Sigmoid colon (tissue), 7 donors: ENCODE measurements around the gene PRKG1. TPM values are rescaled to one million over a fixed set of nuclear protein-coding genes. Genes with fewer than 3 reads are reported as not detected.
A peak's percentile ranks its signal among the peaks of the same experiment; 100 is the strongest.

ENCODE experiments used
- DNase-seq: peaks from one replicate; pipeline ENCODE4 v3.0.0-alpha.2; 2019
- H3K27ac ChIP-seq, 4 donors: fragments of 200-600 bp; sonication (generic); one replicate each; pipeline ENCODE4 v1.5.1; 2016 to 2019; ENCODE audit warnings: mild to moderate bottlenecking in 1 of 4
- H3K27me3 ChIP-seq, 3 donors: fragments of 200-600 bp; sonication (generic); one replicate each; pipeline ENCODE4 v1.5.1; 2019; ENCODE audit warnings: mild to moderate bottlenecking in 1 of 3
- H3K36me3 ChIP-seq, 4 donors: fragments of 200-600 bp; sonication (generic); one replicate each; pipeline ENCODE4 v1.5.1; 2016 to 2019
- H3K4me1 ChIP-seq, 4 donors: fragments of 200-600 bp; sonication (generic); one replicate each; pipeline ENCODE4 v1.5.1; 2017 to 2019
- H3K4me3 ChIP-seq, 4 donors: fragments of 200-600 bp; sonication (generic); one replicate each; pipeline ENCODE4 v1.5.1; 2017 to 2019; ENCODE audit warnings: mild to moderate bottlenecking in 2 of 4, moderate library complexity in 1 of 4
- H3K9me3 ChIP-seq, 4 donors: fragments of 200-600 bp in 3 of 4; sonication (generic) in 3 of 4; one replicate each; pipeline versions ENCODE4 v1.5.1 to v1.6.1; 2013 to 2019
- EP300 ChIP-seq, 4 donors: sonication (generic); formaldehyde crosslinking; IDR thresholded peaks; one replicate each; pipeline ENCODE4 v1.6.1; 2017; ENCODE audit warnings: antibody characterized with exemption in 4 of 4
- POLR2A ChIP-seq, 2 donors: fragments of 450-650 bp; IDR thresholded peaks; one replicate each; pipeline ENCODE4 v1.6.1; 2016; ENCODE audit warnings: antibody characterized with exemption in 2 of 2, mild to moderate bottlenecking in 2 of 2, moderate library complexity in 2 of 2
- POLR2AphosphoS5 ChIP-seq, 4 donors: sonication (generic); formaldehyde crosslinking; IDR thresholded peaks; one replicate each; pipeline ENCODE4 v1.6.1; 2017; ENCODE audit warnings: antibody characterized with exemption in 4 of 4
- WGBS, 2 donors: extraction: QIAGEN DNeasy Blood & Tissue Kit; methylation state at CpG; one replicate each; pipeline ENCODE4 v1.1.7; 2013; 5-methylcytosine and 5-hydroxymethylcytosine counted together
- intact Hi-C: fragments of 100-400 bp; cut with DNase I; formaldehyde crosslinking; loops from one replicate; pipeline ENCODE4 v1.15.1; 2023
- polyA plus RNA-seq, 3 donors: library from polyadenylated mRNA; stranded (reverse); fragments of 200-250 nt; gene quantifications; one replicate each; pipeline ENCODE4 v1.2.3, GENCODE V29; 2013
- total RNA-seq, 4 donors: library from RNA; depleted of rRNA; stranded (reverse); fragments of >200 nt; gene quantifications; one replicate each; pipeline ENCODE4 v1.1.0, GENCODE V29; 2016
- TF ChIP-seq, protein P1 (sequence below), 4 experiments: fragments of 450-650 bp in 3 of 4; fragments of 200-600 bp in 1 of 4; IDR thresholded peaks; one replicate each; pipeline ENCODE4 v1.5.1; 2016 to 2019; ENCODE audit warnings: antibody characterized with exemption in 4 of 4, mild to moderate bottlenecking in 3 of 4, moderate library complexity in 2 of 4
- donor health status: healthy with polysubstance abuse.
- donor health status: Bipolar disorder and iron deficiency.
- donor health status: healthy.

The PRKG1 gene
- total and polyA plus RNA-seq, 7 donors = 3.7 to 92.9 (median 60.2) TPM

DNA sequence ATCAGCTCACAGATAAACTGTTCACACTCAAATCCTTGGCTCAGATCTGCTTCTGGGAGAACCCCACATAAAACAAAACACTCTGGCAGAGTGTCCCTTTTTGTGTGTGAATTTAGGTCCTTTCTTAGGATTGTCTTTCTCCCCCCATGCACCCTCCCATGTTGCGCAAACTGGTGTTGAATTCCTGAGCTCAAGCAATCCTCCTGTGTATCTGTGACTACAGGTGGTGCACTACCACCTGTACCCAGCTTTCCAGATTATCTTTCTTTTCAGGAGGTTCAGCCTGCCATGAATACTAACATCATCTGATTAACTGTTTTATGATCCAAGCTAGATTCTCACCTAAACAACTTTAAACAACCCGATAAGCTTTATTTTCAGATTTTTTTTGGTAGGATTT lies 802.7 kb downstream of the PRKG1 start:
- H3K27me3 ChIP-seq = no peaks in the 10 kb centered on the region
- no peaks in the 10 kb centered on the region for H3K36me3 ChIP-seq
- peaks cover 0 to 28% (median 13%) of the 10 kb centered on the region in 4 donors for H3K4me1 ChIP-seq
- no peak overlapping the region for H3K4me3 ChIP-seq
- TF ChIP-seq, protein P1, sequence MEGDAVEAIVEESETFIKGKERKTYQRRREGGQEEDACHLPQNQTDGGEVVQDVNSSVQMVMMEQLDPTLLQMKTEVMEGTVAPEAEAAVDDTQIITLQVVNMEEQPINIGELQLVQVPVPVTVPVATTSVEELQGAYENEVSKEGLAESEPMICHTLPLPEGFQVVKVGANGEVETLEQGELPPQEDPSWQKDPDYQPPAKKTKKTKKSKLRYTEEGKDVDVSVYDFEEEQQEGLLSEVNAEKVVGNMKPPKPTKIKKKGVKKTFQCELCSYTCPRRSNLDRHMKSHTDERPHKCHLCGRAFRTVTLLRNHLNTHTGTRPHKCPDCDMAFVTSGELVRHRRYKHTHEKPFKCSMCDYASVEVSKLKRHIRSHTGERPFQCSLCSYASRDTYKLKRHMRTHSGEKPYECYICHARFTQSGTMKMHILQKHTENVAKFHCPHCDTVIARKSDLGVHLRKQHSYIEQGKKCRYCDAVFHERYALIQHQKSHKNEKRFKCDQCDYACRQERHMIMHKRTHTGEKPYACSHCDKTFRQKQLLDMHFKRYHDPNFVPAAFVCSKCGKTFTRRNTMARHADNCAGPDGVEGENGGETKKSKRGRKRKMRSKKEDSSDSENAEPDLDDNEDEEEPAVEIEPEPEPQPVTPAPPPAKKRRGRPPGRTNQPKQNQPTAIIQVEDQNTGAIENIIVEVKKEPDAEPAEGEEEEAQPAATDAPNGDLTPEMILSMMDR (IDR thresholded peaks at IDR 0.05) = no peak
- TF ChIP-seq EP300 (IDR thresholded peaks at IDR 0.05) (no peak), POLR2A (IDR thresholded peaks at IDR 0.05) (no peak), POLR2AphosphoS5 (IDR thresholded peaks at IDR 0.05) (no peak)
- intact Hi-C loops = no loop called here
- peak overlapping the region in 3 of 4 donors; percentile 3 to 47 (median 5) for H3K27ac ChIP-seq
- DNase-seq = no peak
- H3K9me3 ChIP-seq = peaks cover 0 to 4% (median 0%) of the 10 kb centered on the region in 4 donors
- WGBS, 2 donors = 96 to 97% methylated on average over 2 of the region's 2 CpGs

DNA sequence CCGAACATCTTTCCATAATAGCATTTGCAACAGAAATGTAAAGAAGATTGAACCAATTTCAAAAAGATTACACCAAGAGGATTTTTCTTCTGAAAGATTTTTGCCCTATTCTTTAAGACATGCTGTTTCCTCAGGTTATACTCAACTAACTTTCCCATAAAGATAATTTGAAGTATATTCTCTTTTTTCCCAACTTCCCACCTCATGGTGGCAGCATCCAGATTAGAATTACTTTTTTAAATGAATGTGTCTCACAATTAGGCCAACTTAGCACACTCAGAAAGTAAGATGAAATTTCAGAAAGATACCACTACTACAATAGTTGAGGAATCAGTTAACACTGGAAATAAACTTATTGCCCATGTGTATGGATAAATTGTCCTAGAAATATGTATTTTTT lies 803.3 kb downstream of the PRKG1 start:
- Histone ChIP-seq H3K9me3 (peaks cover 0 to 4% (median 0%) of the 10 kb centered on the region in 4 donors), H3K4me1 (peaks cover 0 to 28% (median 13%) of the 10 kb centered on the region in 4 donors), H3K36me3 (no peaks in the 10 kb centered on the region), H3K27me3 (no peaks in the 10 kb centered on the region), H3K27ac (no peak overlapping the region), H3K4me3 (no peak overlapping the region)
- WGBS, 2 donors = 89 to 94% methylated on average over 1 of the region's 1 CpG
- no peak for DNase-seq
- intact Hi-C loops = no loop called here
- no peak for TF ChIP-seq EP300 (IDR thresholded peaks at IDR 0.05)
- TF ChIP-seq, protein P1 (IDR thresholded peaks at IDR 0.05) = no peak
- no peak for TF ChIP-seq POLR2AphosphoS5 (IDR thresholded peaks at IDR 0.05)
- no peak for TF ChIP-seq POLR2A (IDR thresholded peaks at IDR 0.05)

DNA sequence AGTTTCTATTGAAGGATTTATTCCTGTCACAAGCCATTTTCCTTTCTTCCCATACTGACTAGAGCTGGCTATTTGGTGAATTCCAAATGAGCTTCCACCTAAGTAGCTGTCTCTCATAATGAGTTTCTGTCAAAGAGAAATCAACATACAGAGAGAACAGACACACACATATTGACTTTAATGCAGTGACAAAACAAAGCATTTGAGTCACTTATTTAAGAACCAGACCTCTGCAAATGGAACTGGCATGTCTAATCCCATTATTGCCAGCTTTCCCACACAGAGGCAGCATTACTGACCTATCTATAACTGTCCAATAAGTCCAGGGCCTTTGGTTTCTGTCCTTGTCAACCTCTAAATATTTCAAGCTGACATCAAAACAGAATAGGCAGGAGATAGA lies 804.4 kb downstream of the PRKG1 start:
- H3K4me3 ChIP-seq = no peak overlapping the region
- peaks cover 0 to 4% (median 0%) of the 10 kb centered on the region in 4 donors for H3K9me3 ChIP-seq
- H3K27me3 ChIP-seq = no peaks in the 10 kb centered on the region
- H3K27ac ChIP-seq = peak overlapping the region; percentile 2 to 56 (median 46)
- no peak for DNase-seq
- TF ChIP-seq POLR2AphosphoS5 (IDR thresholded peaks at IDR 0.05) (no peak), POLR2A (IDR thresholded peaks at IDR 0.05) (no peak), EP300 (IDR thresholded peaks at IDR 0.05) (no peak)
- intact Hi-C loops = no loop called here
- peaks cover 0 to 28% (median 13%) of the 10 kb centered on the region in 4 donors for H3K4me1 ChIP-seq
- H3K36me3 ChIP-seq = no peaks in the 10 kb centered on the region

DNA sequence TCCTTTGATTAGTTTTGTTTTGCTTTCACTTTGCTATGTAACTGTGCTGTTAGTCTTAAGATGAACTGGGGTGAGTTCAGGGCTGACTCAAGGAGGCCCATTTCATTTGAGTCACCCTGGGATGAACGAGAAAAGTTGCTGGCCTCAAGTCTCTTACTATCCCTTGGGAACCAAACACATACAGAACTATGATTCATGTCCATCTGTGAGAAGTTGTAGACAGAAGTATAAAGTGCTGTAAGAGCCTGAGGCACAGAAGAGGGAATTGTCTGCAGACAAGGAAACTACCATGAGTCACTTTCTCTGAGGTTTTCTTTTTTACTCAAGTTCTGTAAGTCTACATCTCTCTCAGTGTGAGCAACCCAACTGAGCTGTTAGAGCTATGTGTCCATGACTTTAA lies 805.0 kb downstream of the PRKG1 start:
- peak in 2 of 4 donors; percentile 7 to 35 for TF ChIP-seq POLR2AphosphoS5 (IDR thresholded peaks at IDR 0.05)
- TF ChIP-seq POLR2A (IDR thresholded peaks at IDR 0.05) = no peak
- Histone ChIP-seq H3K4me3 (no peak overlapping the region), H3K4me1 (peaks cover 0 to 28% (median 13%) of the 10 kb centered on the region in 4 donors), H3K27me3 (no peaks in the 10 kb centered on the region), H3K9me3 (peaks cover 0 to 4% (median 0%) of the 10 kb centered on the region in 4 donors), H3K36me3 (no peaks in the 10 kb centered on the region), H3K27ac (peak overlapping the region; percentile 2 to 56 (median 46))
- peak; percentile 67 for DNase-seq
- intact Hi-C loops = no loop called here
- 26 to 55% methylated on average over 1 of the region's 1 CpG for WGBS, 2 donors

DNA sequence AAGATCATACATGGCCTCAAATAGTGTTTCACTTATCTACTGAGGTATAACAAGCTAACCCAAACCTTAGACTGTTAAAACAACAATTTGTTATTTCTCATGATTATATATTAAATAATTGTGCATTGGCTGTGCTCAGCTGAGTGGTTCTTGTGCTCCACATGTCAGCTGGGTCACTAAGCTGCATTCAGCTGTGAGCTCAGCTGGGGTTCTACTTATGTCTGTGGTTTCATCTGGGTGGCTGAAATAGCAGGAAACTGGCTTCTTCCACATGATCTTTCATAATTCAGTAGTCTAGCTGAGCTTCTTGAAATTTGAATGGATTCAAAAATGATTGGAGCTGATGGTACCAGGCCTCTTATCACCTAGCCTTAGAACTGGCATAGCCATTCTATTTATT lies 806.9 kb downstream of the PRKG1 start:
- Histone ChIP-seq H3K9me3 (peaks cover 0 to 4% (median 0%) of the 10 kb centered on the region in 4 donors), H3K4me1 (peaks cover 0 to 24% (median 14%) of the 10 kb centered on the region in 4 donors), H3K27me3 (no peaks in the 10 kb centered on the region), H3K36me3 (no peaks in the 10 kb centered on the region), H3K27ac (no peak overlapping the region), H3K4me3 (no peak overlapping the region)
- no peak for TF ChIP-seq POLR2AphosphoS5 (IDR thresholded peaks at IDR 0.05)
- TF ChIP-seq POLR2A (IDR thresholded peaks at IDR 0.05) = no peak
- TF ChIP-seq, protein P1 (IDR thresholded peaks at IDR 0.05) = no peak
- no peak for TF ChIP-seq EP300 (IDR thresholded peaks at IDR 0.05)
- no peak for DNase-seq
- intact Hi-C loops = no loop called here
